ENCODE data around the gene CDKN2B-AS1.

The CDKN2B-AS1 gene

GRCh38 chr9:22102146-22103053 lies 107.8 kb downstream of the CDKN2B-AS1 start:
- no peak overlapping the region for H3K4me3 ChIP-seq (ENCODE audit: low read length)
- no peak for TF ChIP-seq CTCF (conservative IDR thresholded peaks at IDR 0.05; ENCODE audit: low read length)
- DNase-seq (ENCODE audit: low read depth), result no peak

- no peak overlapping the region for H3K4me3 ChIP-seq (ENCODE audit: low read length)
- no peak for TF ChIP-seq CTCF (conservative IDR thresholded peaks at IDR 0.05; ENCODE audit: low read length)
- peak; percentile 71 for DNase-seq (ENCODE audit: low read depth)
Observed at GRCh38 chr9:22103685-22104575, 109.3 kb downstream of the CDKN2B-AS1 start.

GRCh38 chr9:22105005-22105722 lies 110.6 kb downstream of the CDKN2B-AS1 start:
- no peak overlapping the region for H3K4me3 ChIP-seq (ENCODE audit: low read length)
- DNase-seq (ENCODE audit: low read depth), result no peak
- no peak for TF ChIP-seq CTCF (conservative IDR thresholded peaks at IDR 0.05; ENCODE audit: low read length)

- TF ChIP-seq CTCF (conservative IDR thresholded peaks at IDR 0.05; ENCODE audit: low read length), result no peak
- DNase-seq (ENCODE audit: low read depth), result no peak
- no peak overlapping the region for H3K4me3 ChIP-seq (ENCODE audit: low read length)
Observed at GRCh38 chr9:22107202-22108045, 112.8 kb downstream of the CDKN2B-AS1 start.

GRCh38 chr9:22108581-22109370 lies 114.2 kb downstream of the CDKN2B-AS1 start:
- no peak overlapping the region for H3K4me3 ChIP-seq (ENCODE audit: low read length)
- TF ChIP-seq CTCF (conservative IDR thresholded peaks at IDR 0.05; ENCODE audit: low read length), result no peak
- DNase-seq (ENCODE audit: low read depth), result no peak
